Mesendoderm (in vitro differentiated cells): Measurements from ENCODE around the gene FAM170B.
A peak's percentile ranks its signal among the peaks of the same experiment; 100 is the strongest.

Source experiments
- DNase-seq: peaks from one replicate; pipeline ENCODE4 v3.0.0; 2013
- H2AK5ac ChIP-seq: 2 replicates; pipeline ENCODE4 v1.6.1; 2013; ENCODE audit warnings: low read length, inconsistent platforms
- H2BK120ac ChIP-seq: 2 replicates; pipeline ENCODE4 v1.6.1; 2013; ENCODE audit warnings: low read depth, mild to moderate bottlenecking, low read length, moderate library complexity, mixed read lengths
- H2BK15ac ChIP-seq: replicated peaks from 2 replicates; pipeline ENCODE4 v1.6.1; 2013; ENCODE audit warnings: low read depth, mild to moderate bottlenecking, moderate library complexity
- H2BK5ac ChIP-seq: 2 replicates; pipeline ENCODE4 v1.6.1; 2013; ENCODE audit warnings: low read length, inconsistent platforms
- H3K18ac ChIP-seq: 2 replicates; pipeline ENCODE4 v1.6.1; 2013; ENCODE audit warnings: mild to moderate bottlenecking, low read length, mixed read lengths
- H3K23ac ChIP-seq: one replicate; pipeline ENCODE4 v1.6.1; 2013; ENCODE audit warnings: low read length
- H3K27ac ChIP-seq: 2 replicates; pipeline ENCODE4 v1.5.1; 2013; ENCODE audit warnings: low read depth, mild to moderate bottlenecking, inconsistent platforms, low read length, moderate library complexity
- H3K27me3 ChIP-seq: 2 replicates; pipeline ENCODE4 v1.6.1; 2013; ENCODE audit warnings: low read length, control low read depth, mild to moderate bottlenecking, inconsistent platforms; ENCODE audit not compliant: insufficient read depth, poor library complexity
- H3K36me3 ChIP-seq: 2 replicates; pipeline ENCODE4 v1.6.1; 2013; ENCODE audit warnings: low read length, inconsistent platforms; ENCODE audit not compliant: control insufficient read depth, insufficient read depth
- H3K4ac ChIP-seq: one replicate; pipeline ENCODE4 v1.6.1; 2013; ENCODE audit warnings: low read depth, mild to moderate bottlenecking, low read length, moderate library complexity
- H3K4me1 ChIP-seq: 2 replicates; pipeline ENCODE4 v1.6.1; 2013; ENCODE audit warnings: low read depth, low read length, inconsistent platforms; ENCODE audit not compliant: control insufficient read depth
- H3K4me2 ChIP-seq: 2 replicates; pipeline ENCODE4 v1.6.1; 2013; ENCODE audit warnings: low read length
- H3K4me3 ChIP-seq: 2 replicates; pipeline ENCODE4 v1.5.1; 2013; ENCODE audit warnings: mild to moderate bottlenecking, low read length
- H3K56ac ChIP-seq: one replicate; pipeline ENCODE4 v1.6.1; 2013; ENCODE audit warnings: low read length
- H3K79me1 ChIP-seq: 2 replicates; pipeline ENCODE4 v1.6.1; 2013; ENCODE audit warnings: low read length, inconsistent platforms
- H3K79me2 ChIP-seq: 2 replicates; pipeline ENCODE4 v1.6.1; 2013; ENCODE audit warnings: mild to moderate bottlenecking, low read length; ENCODE audit not compliant: control insufficient read depth, insufficient read depth
- H3K9ac ChIP-seq: 2 replicates; pipeline ENCODE4 v1.6.1; 2013; ENCODE audit warnings: low read length, inconsistent platforms
- H4K5ac ChIP-seq: one replicate; pipeline ENCODE4 v1.6.1; 2013; ENCODE audit warnings: low read length
- H4K8ac ChIP-seq: one replicate; pipeline ENCODE4 v1.6.1; 2013; ENCODE audit warnings: low read depth, mild to moderate bottlenecking, control low read depth, low read length, moderate library complexity
- WGBS: extraction: QIAGEN DNeasy Blood & Tissue Kit; methylation state at CpG from one replicate; pipeline ENCODE4 v1.1.7; 2013; ENCODE audit warnings: low lambda C conversion rate, missing lambda C conversion rate; ENCODE audit not compliant: insufficient coverage; ENCODE audit errors: extremely low coverage; 5-methylcytosine and 5-hydroxymethylcytosine counted together

Gene FAM170B

DNA sequence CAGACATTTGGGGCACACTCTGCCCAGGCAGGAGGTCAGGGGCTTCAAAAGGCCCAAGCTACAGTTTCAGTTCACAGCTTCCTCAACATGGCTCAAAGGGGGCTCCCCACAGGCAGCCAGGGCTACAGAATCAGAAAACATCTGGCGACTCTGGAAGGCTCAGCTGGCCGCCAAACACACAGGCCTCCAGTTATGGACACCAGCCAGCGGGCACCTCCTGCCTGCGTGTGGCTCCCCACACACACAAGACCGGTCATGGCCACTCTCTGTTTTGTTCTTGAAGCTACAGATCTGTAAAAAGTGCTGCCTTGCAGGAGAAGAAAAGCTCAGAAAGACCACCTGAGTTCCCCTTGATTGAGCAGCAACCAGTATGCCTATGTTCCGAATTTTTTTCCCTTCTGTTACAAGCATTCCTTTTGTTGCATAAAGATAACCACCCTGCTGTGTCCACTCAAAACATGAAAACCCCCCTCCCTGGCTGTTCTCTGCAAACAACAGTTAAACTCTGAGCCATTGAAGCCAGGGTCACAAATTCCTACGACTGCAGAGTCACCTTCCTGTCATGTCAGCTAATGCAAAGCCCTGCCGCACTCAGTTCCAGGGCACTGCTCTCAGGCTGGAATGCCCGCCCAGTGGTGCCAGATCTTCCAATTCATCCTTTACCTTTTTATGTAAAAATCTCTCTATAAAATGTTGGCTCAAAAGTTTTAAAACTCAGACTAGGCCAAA lies 52.1 kb downstream of the FAM170B start:
- Histone ChIP-seq H3K4me1 (no peaks in the 10 kb centered on the region), H3K9ac (no peak overlapping the region), H3K56ac (no peak overlapping the region), H3K36me3 (no peaks in the 10 kb centered on the region), H3K79me1 (no peaks in the 10 kb centered on the region), H3K23ac (no peak overlapping the region), H2BK5ac (no peak overlapping the region), H3K4ac (no peak overlapping the region), H3K4me2 (no peak overlapping the region), H3K4me3 (no peak overlapping the region), H2BK120ac (no peak overlapping the region), H2BK15ac (no peak overlapping the region), H4K8ac (no peak overlapping the region), H3K27ac (no peak overlapping the region), H4K5ac (no peak overlapping the region), H2AK5ac (no peak overlapping the region), H3K18ac (no peak overlapping the region), H3K79me2 (no peaks in the 10 kb centered on the region), H3K27me3 (no peaks in the 10 kb centered on the region)
- no CpG with 5 or more reads among the region's 9 CpGs for WGBS
- peak; percentile 42 for DNase-seq
